Body of pancreas (tissue), 4 donors: ENCODE data around the gene AANAT. TPM values are rescaled to one million over a fixed set of nuclear protein-coding genes. Genes with fewer than 3 reads are reported as not detected.
A peak's percentile ranks its signal among the peaks of the same experiment; 100 is the strongest.

Experiments used
- ATAC-seq: fragments of 150-250 bp; one replicate; pipeline ENCODE4 v1.9.1; 2016
- DNase-seq, 4 donors: peaks; one replicate each; pipeline ENCODE4 v3.0.0-alpha.2; 2019
- H3K27ac ChIP-seq, 4 donors: fragments of 200-600 bp; sonication (generic); 1 replicate in 3 of 4; 2 replicates in 1 of 4; pipeline versions ENCODE4 v1.5.1 to v1.6.1; 2016 to 2019; ENCODE audit warnings: mild to moderate bottlenecking in 1 of 4, mixed read lengths in 1 of 4, moderate library complexity in 1 of 4
- H3K27me3 ChIP-seq, 2 donors: fragments of 200-600 bp; sonication (generic); one replicate each; pipeline ENCODE4 v1.6.0; 2016; ENCODE audit warnings: mild to moderate bottlenecking in 1 of 2
- H3K36me3 ChIP-seq, 2 donors: fragments of 200-600 bp; sonication (generic); replicated peaks in 1 of 2; 2 replicates each; pipeline ENCODE4 v1.5.1; 2016; ENCODE audit warnings: low read depth in 2 of 2; ENCODE audit not compliant: insufficient read depth in 1 of 2
- H3K4me1 ChIP-seq: fragments of 200-600 bp; sonication (generic); one replicate; pipeline ENCODE4 v1.6.0; 2016
- H3K4me3 ChIP-seq, 2 donors: fragments of 200-600 bp; sonication (generic); 1 replicate in 1 of 2; 2 replicates in 1 of 2; pipeline ENCODE4 v1.5.1; 2016 to 2019
- H3K9me3 ChIP-seq, 3 donors: fragments of 200-600 bp; sonication (generic); 1 replicate in 2 of 3; 2 replicates in 1 of 3; pipeline ENCODE4 v1.5.1; 2016
- POLR2A ChIP-seq, 3 donors: fragments of 450-650 bp; IDR thresholded peaks; one replicate each; pipeline ENCODE4 v1.6.1; 2016; ENCODE audit warnings: antibody characterized with exemption in 3 of 3, mild to moderate bottlenecking in 2 of 3
- WGBS, 2 donors: methylation state at CpG; one replicate each; pipeline ENCODE4 v1.1.5; 2017; 5-methylcytosine and 5-hydroxymethylcytosine counted together
- intact Hi-C: fragments of 100-400 bp; cut with DNase I; formaldehyde crosslinking; loops from one replicate; pipeline ENCODE4 v1.15.1; 2023
- total RNA-seq, 2 donors: library from RNA; depleted of rRNA; stranded (reverse); fragments of >200 nt; gene quantifications; one replicate each; pipeline ENCODE4 v1.1.0, GENCODE V29; 2016
- TF ChIP-seq, protein P1 (sequence below), 7 experiments: fragments of 450-650 bp in 4 of 7; fragments of 200-600 bp in 3 of 7; sonication (generic) in 3 of 7; IDR thresholded peaks; one replicate each; pipeline ENCODE4 v1.5.1; 2016 to 2019; ENCODE audit warnings: antibody characterized with exemption in 7 of 7

The AANAT gene
- total RNA-seq, 2 donors from 2014 or later = not detected

DNA sequence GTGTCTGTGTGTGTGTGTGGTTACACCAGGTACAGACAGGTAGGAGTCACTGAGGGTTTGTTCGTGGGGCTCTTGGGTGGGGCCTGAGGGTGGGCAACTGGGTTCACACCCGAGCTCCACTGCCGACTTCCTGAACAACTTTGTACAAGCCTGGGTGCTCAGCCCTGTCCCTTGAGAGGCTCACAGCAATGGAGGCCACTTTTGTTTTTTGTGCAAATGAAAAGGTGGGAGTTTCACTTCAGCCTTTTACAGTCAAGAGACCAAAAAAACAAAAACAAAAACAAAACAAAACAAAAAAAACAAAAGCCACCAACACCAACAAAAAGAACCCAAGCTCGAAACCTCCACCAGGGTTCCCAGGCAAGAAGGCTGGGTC is 31.5 kb downstream of the AANAT start:
- DNase-seq (no peak), ATAC-seq (no peak)
- H3K36me3 ChIP-seq = no peaks in the 10 kb centered on the region
- no peak for TF ChIP-seq POLR2A (IDR thresholded peaks at IDR 0.05)
- TF ChIP-seq, protein P1, sequence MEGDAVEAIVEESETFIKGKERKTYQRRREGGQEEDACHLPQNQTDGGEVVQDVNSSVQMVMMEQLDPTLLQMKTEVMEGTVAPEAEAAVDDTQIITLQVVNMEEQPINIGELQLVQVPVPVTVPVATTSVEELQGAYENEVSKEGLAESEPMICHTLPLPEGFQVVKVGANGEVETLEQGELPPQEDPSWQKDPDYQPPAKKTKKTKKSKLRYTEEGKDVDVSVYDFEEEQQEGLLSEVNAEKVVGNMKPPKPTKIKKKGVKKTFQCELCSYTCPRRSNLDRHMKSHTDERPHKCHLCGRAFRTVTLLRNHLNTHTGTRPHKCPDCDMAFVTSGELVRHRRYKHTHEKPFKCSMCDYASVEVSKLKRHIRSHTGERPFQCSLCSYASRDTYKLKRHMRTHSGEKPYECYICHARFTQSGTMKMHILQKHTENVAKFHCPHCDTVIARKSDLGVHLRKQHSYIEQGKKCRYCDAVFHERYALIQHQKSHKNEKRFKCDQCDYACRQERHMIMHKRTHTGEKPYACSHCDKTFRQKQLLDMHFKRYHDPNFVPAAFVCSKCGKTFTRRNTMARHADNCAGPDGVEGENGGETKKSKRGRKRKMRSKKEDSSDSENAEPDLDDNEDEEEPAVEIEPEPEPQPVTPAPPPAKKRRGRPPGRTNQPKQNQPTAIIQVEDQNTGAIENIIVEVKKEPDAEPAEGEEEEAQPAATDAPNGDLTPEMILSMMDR (IDR thresholded peaks at IDR 0.05) = no peak
- no peaks in the 10 kb centered on the region for H3K27me3 ChIP-seq
- WGBS, 2 donors = 44 to 48% methylated on average over 4 of the region's 4 CpGs
- no peaks in the 10 kb centered on the region for H3K9me3 ChIP-seq
- peaks cover 74% of the 10 kb centered on the region for H3K4me1 ChIP-seq
- peak overlapping the region; percentile 76 to 96 (median 89) for H3K27ac ChIP-seq
- intact Hi-C loops = no loop called here
- H3K4me3 ChIP-seq = no peak overlapping the region

DNA sequence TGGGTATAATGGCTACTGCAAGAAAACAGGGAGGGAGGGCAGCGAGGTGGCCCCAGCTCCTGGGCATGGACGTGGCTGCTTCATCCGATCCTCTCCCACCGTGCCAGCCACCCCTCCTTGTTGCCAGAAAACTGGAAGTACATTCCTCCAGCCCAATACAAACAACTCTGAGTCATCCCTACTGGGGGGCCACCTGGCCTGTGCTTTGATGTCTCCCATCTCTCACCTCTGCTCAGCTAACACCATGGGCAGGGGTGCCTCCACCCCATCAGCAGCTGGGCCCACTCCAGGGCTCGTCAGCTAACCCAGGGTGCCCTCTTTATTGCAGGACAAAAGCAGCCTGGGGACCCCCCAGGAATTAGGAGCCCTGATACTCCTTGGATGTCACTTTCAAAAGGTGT is 31.9 kb downstream of the AANAT start:
- peak in 3 of 4 donors; percentile 39 to 56 (median 52) for DNase-seq
- intact Hi-C loops = no loop called here
- no peak for ATAC-seq
- Histone ChIP-seq H3K27ac (peak overlapping the region in 3 of 4 donors; percentile 85 to 96 (median 93)), H3K4me1 (peaks cover 70% of the 10 kb centered on the region), H3K36me3 (no peaks in the 10 kb centered on the region), H3K27me3 (no peaks in the 10 kb centered on the region), H3K9me3 (no peaks in the 10 kb centered on the region), H3K4me3 (no peak overlapping the region)
- peak in 2 of 3 donors; percentile 3 to 5 for TF ChIP-seq POLR2A (IDR thresholded peaks at IDR 0.05)
- TF ChIP-seq, protein P1 (IDR thresholded peaks at IDR 0.05) = no peak
- 36 to 54% methylated on average over 4 to 5 of the region's 5 CpGs for WGBS, 2 donors

DNA sequence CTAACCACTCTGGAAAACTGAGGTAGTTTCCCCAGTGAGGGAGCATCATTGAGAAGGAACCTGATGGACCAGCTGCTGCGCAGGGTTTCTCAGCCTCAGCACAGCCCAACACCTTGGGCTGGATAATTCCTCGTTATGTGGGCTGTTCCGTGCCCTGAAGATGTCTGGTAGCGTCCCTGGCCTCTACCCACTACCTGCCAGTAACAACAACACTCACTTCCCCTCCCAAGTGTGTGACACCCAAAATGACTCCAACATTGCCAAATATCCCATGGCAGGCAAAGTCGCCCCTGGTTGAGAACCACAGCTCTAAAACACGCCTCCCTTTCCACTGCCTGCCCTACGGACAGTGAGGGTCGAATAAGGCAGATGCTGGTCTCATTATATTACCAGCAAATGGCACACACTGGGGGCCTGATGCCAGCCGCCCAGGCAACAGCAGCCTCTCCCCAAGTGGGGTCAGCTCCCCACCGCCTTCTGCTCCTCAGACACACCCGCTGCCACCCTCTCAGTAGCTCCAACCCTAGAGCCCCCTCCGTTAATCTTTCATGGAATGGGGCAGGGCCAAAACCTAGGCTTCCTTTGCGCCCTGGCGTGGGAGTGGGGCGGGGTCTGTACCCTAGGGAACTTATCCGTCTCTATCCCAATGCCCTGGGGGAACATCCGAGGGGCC is 32.8 kb downstream of the AANAT start:
- intact Hi-C loops = no loop called here
- Histone ChIP-seq H3K27ac (peak overlapping the region; percentile 76 to 96 (median 89)), H3K9me3 (no peaks in the 10 kb centered on the region), H3K27me3 (no peaks in the 10 kb centered on the region), H3K4me1 (peaks cover 67% of the 10 kb centered on the region), H3K36me3 (no peaks in the 10 kb centered on the region), H3K4me3 (peak overlapping the region; percentile 41 to 70)
- TF ChIP-seq, protein P1 (IDR thresholded peaks at IDR 0.05) = no peak
- TF ChIP-seq POLR2A (IDR thresholded peaks at IDR 0.05) = peak in 2 of 3 donors; percentile 17 to 27
- 17 to 18% methylated on average over 10 to 17 of the region's 17 CpGs for WGBS, 2 donors
- ATAC-seq (no peak), DNase-seq (peak in 1 of 4 donors; percentile 30)

DNA sequence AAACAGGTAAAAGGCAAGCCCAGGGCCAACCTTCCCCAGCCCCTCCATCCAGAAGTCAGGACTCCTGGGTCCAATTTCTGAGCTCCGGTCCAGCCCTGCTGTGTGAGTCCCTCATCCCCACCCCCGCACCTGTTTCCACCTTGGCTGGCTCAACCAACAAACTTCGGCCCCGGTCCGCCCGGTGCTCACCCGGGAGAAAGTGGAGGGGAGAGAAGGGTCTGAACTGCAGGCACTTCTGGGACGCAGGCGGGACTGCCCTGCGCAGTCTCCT is 33.3 kb downstream of the AANAT start:
- no peak for DNase-seq
- intact Hi-C loops = no loop called here

More for the DNA sequence above, 33.3 kb downstream of the AANAT start:
- WGBS, 2 donors = 18% methylated on average over 10 of the region's 10 CpGs; no CpG with 5 or more reads in 1 of the 2 donors
- Histone ChIP-seq H3K27ac (peak overlapping the region; percentile 76 to 96 (median 89)), H3K4me3 (peak overlapping the region; percentile 41 to 70), H3K9me3 (no peaks in the 10 kb centered on the region), H3K4me1 (peaks cover 67% of the 10 kb centered on the region), H3K27me3 (no peaks in the 10 kb centered on the region), H3K36me3 (no peaks in the 10 kb centered on the region)
- no peak for TF ChIP-seq POLR2A (IDR thresholded peaks at IDR 0.05)
- TF ChIP-seq, protein P1 (IDR thresholded peaks at IDR 0.05) = no peak
- ATAC-seq = peak; percentile 1
